NCI-H1105 (cell line): Measurements from ENCODE around the gene PHLDA1.

Source experiments
- DNase-seq: peaks from one replicate; lab custom pipeline; 2025; lab: John Stamatoyannopoulos, UW

Gene PHLDA1

GRCh38 chr12:76031414-76032042 is at the start of gene PHLDA1:
TSS of gene PHLDA1 (minus strand) at chr12:76031776.
- DNase-seq: peak; percentile 90

GRCh38 chr12:76080729-76081415 is 49.3 kb upstream of the PHLDA1 start:
- no peak for DNase-seq

- no peak for DNase-seq
Measured at GRCh38 chr12:76080017-76080728, 48.6 kb upstream of the PHLDA1 start.

- DNase-seq: no peak
Measured at GRCh38 chr12:76078748-76079147, 47.2 kb upstream of the PHLDA1 start.

GRCh38 chr12:76075448-76075847 is 43.9 kb upstream of the PHLDA1 start:
- no peak for DNase-seq

GRCh38 chr12:76074701-76075336 is 43.2 kb upstream of the PHLDA1 start:
- no peak for DNase-seq

GRCh38 chr12:76073561-76073960 is 42.0 kb upstream of the PHLDA1 start:
- no peak for DNase-seq

GRCh38 chr12:76072568-76072967 is 41.0 kb upstream of the PHLDA1 start:
- DNase-seq: no peak

- DNase-seq: no peak
Measured at GRCh38 chr12:76069339-76069738, 37.8 kb upstream of the PHLDA1 start.

GRCh38 chr12:76065917-76066316 is 34.3 kb upstream of the PHLDA1 start:
- no peak for DNase-seq

- DNase-seq: no peak
Measured at GRCh38 chr12:76064904-76065303, 33.3 kb upstream of the PHLDA1 start.

GRCh38 chr12:76060111-76060510 is 28.5 kb upstream of the PHLDA1 start:
- DNase-seq: no peak

GRCh38 chr12:76057326-76057725 is 25.8 kb upstream of the PHLDA1 start:
- DNase-seq: no peak

GRCh38 chr12:76055393-76055792 is 23.8 kb upstream of the PHLDA1 start:
- no peak for DNase-seq

GRCh38 chr12:76049575-76050251 is 18.1 kb upstream of the PHLDA1 start:
- no peak for DNase-seq

GRCh38 chr12:76047742-76048141 is 16.2 kb upstream of the PHLDA1 start:
- DNase-seq: no peak

GRCh38 chr12:76047060-76047459 is 15.5 kb upstream of the PHLDA1 start:
- no peak for DNase-seq

GRCh38 chr12:76043377-76043776 is 11.8 kb upstream of the PHLDA1 start:
- no peak for DNase-seq

GRCh38 chr12:76042147-76042546 is 10.6 kb upstream of the PHLDA1 start:
- no peak for DNase-seq

GRCh38 chr12:76041406-76041805 is 9.8 kb upstream of the PHLDA1 start:
- no peak for DNase-seq

GRCh38 chr12:76040461-76040860 is 8.9 kb upstream of the PHLDA1 start:
- DNase-seq: no peak

- DNase-seq: no peak
Measured at GRCh38 chr12:76038176-76038575, 6.6 kb upstream of the PHLDA1 start.
